Trophoblast cell (in vitro differentiated cells and primary cell): ENCODE measurements around the gene SYDE2.

Experiments
- DNase-seq, 2 donors: peaks; one replicate each; pipeline ENCODE4 v3.0.0-alpha.2; 2016
- H2AFZ ChIP-seq: 2 replicates; pipeline ENCODE4 v1.6.1; 2013; ENCODE audit warnings: low read length, moderate library complexity, mild to moderate bottlenecking; ENCODE audit not compliant: insufficient read depth, poor library complexity
- H2AK5ac ChIP-seq: 2 replicates; pipeline ENCODE4 v1.6.1; 2013; ENCODE audit warnings: mild to moderate bottlenecking, low read length
- H2BK120ac ChIP-seq: 2 replicates; pipeline ENCODE4 v1.6.1; 2013; ENCODE audit warnings: low read length, mild to moderate bottlenecking, moderate library complexity; ENCODE audit not compliant: insufficient read depth, poor library complexity
- H2BK12ac ChIP-seq: 2 replicates; pipeline ENCODE4 v1.6.1; 2013; ENCODE audit warnings: mild to moderate bottlenecking, low read length, moderate library complexity
- H2BK5ac ChIP-seq: 2 replicates; pipeline ENCODE4 v1.6.1; 2013; ENCODE audit warnings: low read length, low read depth, moderate library complexity, mild to moderate bottlenecking; ENCODE audit not compliant: poor library complexity
- H3K14ac ChIP-seq: 2 replicates; pipeline ENCODE4 v1.6.1; 2013; ENCODE audit warnings: mild to moderate bottlenecking, low read length
- H3K18ac ChIP-seq: 2 replicates; pipeline ENCODE4 v1.6.1; 2013; ENCODE audit warnings: mild to moderate bottlenecking, low read length
- H3K23ac ChIP-seq: 2 replicates; pipeline ENCODE4 v1.6.1; 2013; ENCODE audit warnings: low read length
- H3K27ac ChIP-seq: 2 replicates; pipeline ENCODE4 v1.5.1; 2013; ENCODE audit warnings: low read depth, mild to moderate bottlenecking, inconsistent platforms, low read length, moderate library complexity
- H3K27me3 ChIP-seq: 2 replicates; pipeline ENCODE4 v1.6.1; 2013; ENCODE audit warnings: inconsistent platforms, mild to moderate bottlenecking, low read length, moderate library complexity; ENCODE audit not compliant: insufficient read depth
- H3K36me3 ChIP-seq, 2 experiments: 1 replicate in 1 of 2; 2 replicates in 1 of 2; pipeline ENCODE4 v1.6.1; 2013; ENCODE audit warnings: low read length in 2 of 2, mild to moderate bottlenecking in 2 of 2, moderate library complexity in 1 of 2; ENCODE audit not compliant: insufficient read depth in 2 of 2, control insufficient read depth in 1 of 2
- H3K4ac ChIP-seq: 2 replicates; pipeline ENCODE4 v1.6.1; 2013; ENCODE audit warnings: low read depth, mild to moderate bottlenecking, low read length, moderate library complexity
- H3K4me1 ChIP-seq, 2 experiments: 1 replicate in 1 of 2; 2 replicates in 1 of 2; pipeline ENCODE4 v1.6.1; 2013; ENCODE audit warnings: low read length in 2 of 2, mild to moderate bottlenecking in 2 of 2, moderate library complexity in 1 of 2; ENCODE audit not compliant: insufficient read depth in 2 of 2, control insufficient read depth in 1 of 2
- H3K4me2 ChIP-seq: 2 replicates; pipeline ENCODE4 v1.6.1; 2013; ENCODE audit warnings: inconsistent platforms, mild to moderate bottlenecking, low read length, moderate library complexity
- H3K4me3 ChIP-seq: 2 replicates; pipeline ENCODE4 v1.5.1; 2013; ENCODE audit warnings: mild to moderate bottlenecking, low read depth, low read length, inconsistent platforms
- H3K79me1 ChIP-seq: one replicate; pipeline ENCODE4 v1.6.1; 2013; ENCODE audit warnings: low read length
- H3K79me2 ChIP-seq: 2 replicates; pipeline ENCODE4 v1.6.1; 2013; ENCODE audit warnings: low read length, mild to moderate bottlenecking; ENCODE audit not compliant: control insufficient read depth, insufficient read depth, poor library complexity
- H3K9ac ChIP-seq: 2 replicates; pipeline ENCODE4 v1.6.1; 2013; ENCODE audit warnings: mild to moderate bottlenecking, low read length
- H3K9me3 ChIP-seq: 2 replicates; pipeline ENCODE4 v1.6.1; 2013; ENCODE audit warnings: low read depth, mild to moderate bottlenecking, control low read depth, inconsistent platforms, low read length; ENCODE audit not compliant: insufficient read depth
- H4K12ac ChIP-seq: 2 replicates; pipeline ENCODE4 v1.6.1; 2013; ENCODE audit warnings: low read depth, mild to moderate bottlenecking, low read length, moderate library complexity
- H4K8ac ChIP-seq: 2 replicates; pipeline ENCODE4 v1.6.1; 2013; ENCODE audit warnings: low read depth, mild to moderate bottlenecking, low read length, moderate library complexity
- H4K91ac ChIP-seq: one replicate; pipeline ENCODE4 v1.6.1; 2013; ENCODE audit warnings: low read depth, mild to moderate bottlenecking, low read length, moderate library complexity
- WGBS: extraction: QIAGEN DNeasy Blood & Tissue Kit; methylation state at CpG from one replicate; pipeline ENCODE4 v1.1.7; 2013; ENCODE audit warnings: missing lambda C conversion rate; ENCODE audit not compliant: insufficient read length, insufficient coverage; ENCODE audit errors: extremely low coverage; 5-methylcytosine and 5-hydroxymethylcytosine counted together

Gene SYDE2

GRCh38 chr1:85180869-85181268, 19.9 kb downstream of the SYDE2 start:
- Histone ChIP-seq H3K9me3 (no peaks in the 10 kb centered on the region), H3K9ac (no peak overlapping the region), H2AFZ (no peak overlapping the region), H3K18ac (no peak overlapping the region), H3K79me1 (no peaks in the 10 kb centered on the region), H3K4me3 (no peak overlapping the region), H2BK120ac (no peak overlapping the region), H3K36me3 (peaks cover 2% of the 10 kb centered on the region in 2 experiments), H3K27ac (no peak overlapping the region), H2BK12ac (no peak overlapping the region), H3K79me2 (no peaks in the 10 kb centered on the region), H3K4me1 (no peaks in the 10 kb centered on the region), H4K91ac (no peak overlapping the region), H2BK5ac (no peak overlapping the region), H3K23ac (no peak overlapping the region), H4K12ac (no peak overlapping the region), H4K8ac (no peak overlapping the region), H3K4me2 (no peak overlapping the region), H3K27me3 (no peaks in the 10 kb centered on the region), H3K4ac (no peak overlapping the region), H2AK5ac (no peak overlapping the region), H3K14ac (no peak overlapping the region)
- no peak for DNase-seq
- WGBS: no CpG with 5 or more reads among the region's 2 CpGs

GRCh38 chr1:85179522-85179921, 21.3 kb downstream of the SYDE2 start:
- Histone ChIP-seq H2BK12ac (no peak overlapping the region), H2BK120ac (no peak overlapping the region), H3K79me1 (no peaks in the 10 kb centered on the region), H3K79me2 (no peaks in the 10 kb centered on the region), H2BK5ac (no peak overlapping the region), H4K8ac (no peak overlapping the region), H2AFZ (no peak overlapping the region), H3K4me3 (no peak overlapping the region), H3K4ac (no peak overlapping the region), H2AK5ac (no peak overlapping the region), H3K4me2 (no peak overlapping the region), H3K4me1 (no peaks in the 10 kb centered on the region), H3K36me3 (peaks cover 2 to 5% of the 10 kb centered on the region in 2 experiments), H3K23ac (no peak overlapping the region), H3K9ac (no peak overlapping the region), H3K9me3 (no peaks in the 10 kb centered on the region), H4K12ac (no peak overlapping the region), H3K27me3 (no peaks in the 10 kb centered on the region), H4K91ac (no peak overlapping the region), H3K14ac (no peak overlapping the region), H3K18ac (no peak overlapping the region), H3K27ac (no peak overlapping the region)
- DNase-seq: no peak
- no CpG with 5 or more reads among the region's 2 CpGs for WGBS

- no peak overlapping the region for H3K27ac ChIP-seq
- H3K27me3 ChIP-seq: no peaks in the 10 kb centered on the region
- no peak overlapping the region for H3K23ac ChIP-seq
These were observed 22.4 kb downstream of the SYDE2 start for GRCh38 chr1:85178396-85178795.

GRCh38 chr1:85174503-85174902, 26.3 kb downstream of the SYDE2 start:
- Histone ChIP-seq H4K12ac (no peak overlapping the region), H2BK120ac (no peak overlapping the region), H2AFZ (no peak overlapping the region), H3K36me3 (peaks cover 2 to 3% of the 10 kb centered on the region in 2 experiments), H3K27ac (no peak overlapping the region), H3K79me1 (no peaks in the 10 kb centered on the region), H2AK5ac (no peak overlapping the region), H3K9me3 (no peaks in the 10 kb centered on the region), H3K23ac (no peak overlapping the region), H4K91ac (no peak overlapping the region), H3K9ac (no peak overlapping the region), H3K4me3 (no peak overlapping the region), H3K79me2 (no peaks in the 10 kb centered on the region), H2BK5ac (no peak overlapping the region), H3K27me3 (no peaks in the 10 kb centered on the region), H3K4ac (no peak overlapping the region), H4K8ac (no peak overlapping the region), H3K18ac (no peak overlapping the region), H2BK12ac (no peak overlapping the region), H3K14ac (no peak overlapping the region), H3K4me1 (no peaks in the 10 kb centered on the region), H3K4me2 (no peak overlapping the region)
- DNase-seq: no peak
- no CpG with 5 or more reads among the region's 1 CpG for WGBS

More at GRCh38 chr1:85178396-85178795, 22.4 kb downstream of the SYDE2 start:
- no peaks in the 10 kb centered on the region for H3K4me1 ChIP-seq
- no peak overlapping the region for H3K4ac ChIP-seq
- no peak overlapping the region for H4K12ac ChIP-seq
- no peak overlapping the region for H4K8ac ChIP-seq
- WGBS: no CpG with 5 or more reads among the region's 2 CpGs
- no peak overlapping the region for H2BK12ac ChIP-seq
- no peak overlapping the region for H2AK5ac ChIP-seq
- no peak overlapping the region for H3K4me3 ChIP-seq
- no peak overlapping the region for H3K14ac ChIP-seq
- H3K79me1 ChIP-seq: no peaks in the 10 kb centered on the region
- H4K91ac ChIP-seq: no peak overlapping the region
- no peak overlapping the region for H2AFZ ChIP-seq
- H3K9ac ChIP-seq: no peak overlapping the region
- no peaks in the 10 kb centered on the region for H3K9me3 ChIP-seq
- no peaks in the 10 kb centered on the region for H3K79me2 ChIP-seq
- no peak for DNase-seq
- peaks cover 2 to 5% of the 10 kb centered on the region in 2 experiments for H3K36me3 ChIP-seq
- H2BK5ac ChIP-seq: no peak overlapping the region
- no peak overlapping the region for H2BK120ac ChIP-seq
- no peak overlapping the region for H3K4me2 ChIP-seq
- no peak overlapping the region for H3K18ac ChIP-seq
